ENCODE data around the gene B4GALNT2. TPM values are rescaled to one million over a fixed set of nuclear protein-coding genes. Genes with fewer than 3 reads are reported as not detected.

B4GALNT2 gene
- total and polyA plus RNA-seq, 2 of the 13 experiments (the other 11 are each of a cell fraction or from before 2014, with no cell fraction given), result not detected

DNA sequence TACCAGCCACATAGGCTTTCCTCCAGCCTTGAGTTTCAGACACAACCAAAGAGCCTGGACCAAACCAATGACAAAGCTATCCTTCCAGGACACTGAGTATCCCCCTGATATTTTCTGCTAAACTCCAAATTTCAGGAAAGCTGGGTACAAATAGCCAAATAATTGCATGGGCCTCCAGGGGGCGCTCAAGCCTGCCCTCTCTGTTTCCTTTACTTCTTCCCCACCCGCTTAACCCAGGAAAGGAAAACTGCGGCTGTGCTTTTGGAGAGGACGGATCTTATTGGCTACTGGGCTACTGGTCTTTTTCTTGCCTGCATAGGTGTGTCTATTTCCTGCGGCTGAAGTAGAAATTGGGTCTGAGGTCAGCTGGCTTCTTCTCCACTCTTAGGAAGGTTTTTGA lies 47.7 kb downstream of the B4GALNT2 start (continued):
- TF ChIP-seq SMC3 (IDR thresholded peaks at IDR 0.05; ENCODE audit: low read length) (peak; percentile 69), SAP130 (CRISPR knock-in tag; IDR thresholded peaks at IDR 0.05; ENCODE audit: low read depth) (0 out of 2 replicates have a peak, but pooled peaks have one; percentile 14), TBX2 (CRISPR knock-in tag; IDR thresholded peaks at IDR 0.05; ENCODE audit: borderline replicate concordance) (peak; percentile 36; the same call in 1 of the 2 replicates), FLYWCH1 (CRISPR knock-in tag; IDR thresholded peaks at IDR 0.05) (no peak), ZMYM2 (CRISPR knock-in tag; IDR thresholded peaks at IDR 0.05) (no peak), HOXA7 (CRISPR knock-in tag; IDR thresholded peaks at IDR 0.05) (no peak), TP53 (CRISPR knock-in tag; conservative IDR thresholded peaks at IDR 0.05) (no peak), ZNF383 (CRISPR knock-in tag; IDR thresholded peaks at IDR 0.05; ENCODE audit: borderline replicate concordance) (no peak), ZNF234 (CRISPR knock-in tag; conservative IDR thresholded peaks at IDR 0.05) (no peak), ZNF713 (CRISPR knock-in tag; IDR thresholded peaks at IDR 0.05) (no peak), SNAI1 (CRISPR knock-in tag; IDR thresholded peaks at IDR 0.05; ENCODE audit: borderline replicate concordance) (no peak), HDAC1 (CRISPR knock-in tag; IDR thresholded peaks at IDR 0.05) (no peak), XRCC5 (optimal IDR thresholded peaks at IDR 0.05; ENCODE audit: low read length) (peak; percentile 75), SALL1 (CRISPR knock-in tag; IDR thresholded peaks at IDR 0.05) (no peak), GABPA (IDR thresholded peaks at IDR 0.05; ENCODE audit: low read depth, low read length) (no peak), GABPA (CRISPR knock-in tag; IDR thresholded peaks at IDR 0.05; ENCODE audit: low read depth) (peak; percentile 37; the same call in 1 of the 2 replicates), ZNF543 (CRISPR knock-in tag; IDR thresholded peaks at IDR 0.05) (no peak), ZNF557 (CRISPR knock-in tag; IDR thresholded peaks at IDR 0.05) (0 out of 2 replicates have a peak, but pooled peaks have one; percentile 56), FOXP1 (IDR thresholded peaks at IDR 0.05) (no peak), FOXP1 (CRISPR knock-in tag; IDR thresholded peaks at IDR 0.05) (no peak), RFX3 (CRISPR knock-in tag; IDR thresholded peaks at IDR 0.05) (no peak), MBNL3 (CRISPR knock-in tag; conservative IDR thresholded peaks at IDR 0.05) (no peak), ZNF136 (CRISPR knock-in tag; IDR thresholded peaks at IDR 0.05; ENCODE audit: low read depth) (no peak), HNRNPH1 (optimal IDR thresholded peaks at IDR 0.05; ENCODE audit: low read depth, low read length) (no peak), ZNF446 (CRISPR knock-in tag; IDR thresholded peaks at IDR 0.05) (no peak), RAD21 (CRISPR knock-in tag; IDR thresholded peaks at IDR 0.05) (peak; percentile 56; the same call in 1 of the 2 replicates), NCOA1 (CRISPR knock-in tag; IDR thresholded peaks at IDR 0.05) (no peak), GABPB1 (CRISPR knock-in tag; IDR thresholded peaks at IDR 0.05) (peak; percentile 19; the same call in 1 of the 2 replicates)
- TF ChIP-seq, protein P1, sequence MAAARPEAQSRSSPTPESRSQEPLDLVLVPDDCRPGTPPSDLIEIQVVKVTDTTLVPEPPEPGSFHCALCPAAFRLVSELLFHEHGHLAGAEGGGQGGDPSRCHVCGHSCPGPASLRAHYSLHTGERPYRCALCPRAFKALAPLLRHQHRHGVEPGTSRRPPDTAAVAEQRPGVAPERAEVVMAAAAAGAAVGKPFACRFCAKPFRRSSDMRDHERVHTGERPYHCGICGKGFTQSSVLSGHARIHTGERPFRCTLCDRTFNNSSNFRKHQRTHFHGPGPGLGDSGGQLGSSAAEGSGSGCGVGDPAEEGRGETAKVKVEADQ (CRISPR knock-in tag; IDR thresholded peaks at IDR 0.05; ENCODE audit: borderline replicate concordance), result no peak
- TF ChIP-seq, protein P2, sequence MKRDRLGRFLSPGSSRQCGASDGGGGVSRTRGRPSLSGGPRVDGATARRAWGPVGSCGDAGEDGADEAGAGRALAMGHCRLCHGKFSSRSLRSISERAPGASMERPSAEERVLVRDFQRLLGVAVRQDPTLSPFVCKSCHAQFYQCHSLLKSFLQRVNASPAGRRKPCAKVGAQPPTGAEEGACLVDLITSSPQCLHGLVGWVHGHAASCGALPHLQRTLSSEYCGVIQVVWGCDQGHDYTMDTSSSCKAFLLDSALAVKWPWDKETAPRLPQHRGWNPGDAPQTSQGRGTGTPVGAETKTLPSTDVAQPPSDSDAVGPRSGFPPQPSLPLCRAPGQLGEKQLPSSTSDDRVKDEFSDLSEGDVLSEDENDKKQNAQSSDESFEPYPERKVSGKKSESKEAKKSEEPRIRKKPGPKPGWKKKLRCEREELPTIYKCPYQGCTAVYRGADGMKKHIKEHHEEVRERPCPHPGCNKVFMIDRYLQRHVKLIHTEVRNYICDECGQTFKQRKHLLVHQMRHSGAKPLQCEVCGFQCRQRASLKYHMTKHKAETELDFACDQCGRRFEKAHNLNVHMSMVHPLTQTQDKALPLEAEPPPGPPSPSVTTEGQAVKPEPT (CRISPR knock-in tag; IDR thresholded peaks at IDR 0.05; ENCODE audit: low read depth), result peak; percentile 26; the same call in 1 of the 2 replicates
- TF ChIP-seq, protein P3, sequence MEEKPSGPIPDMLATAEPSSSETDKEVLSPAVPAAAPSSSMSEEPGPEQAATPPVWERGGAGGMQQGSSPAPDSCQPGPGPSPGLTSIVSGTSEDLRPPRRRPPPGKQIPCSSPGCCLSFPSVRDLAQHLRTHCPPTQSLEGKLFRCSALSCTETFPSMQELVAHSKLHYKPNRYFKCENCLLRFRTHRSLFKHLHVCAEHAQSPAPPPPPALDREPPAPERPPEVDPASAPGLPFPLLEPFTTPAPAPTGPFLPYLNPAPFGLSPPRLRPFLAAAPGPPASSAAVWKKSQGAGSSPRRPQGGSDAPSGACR (CRISPR knock-in tag; IDR thresholded peaks at IDR 0.05), result no peak
- TF ChIP-seq, protein P4, sequence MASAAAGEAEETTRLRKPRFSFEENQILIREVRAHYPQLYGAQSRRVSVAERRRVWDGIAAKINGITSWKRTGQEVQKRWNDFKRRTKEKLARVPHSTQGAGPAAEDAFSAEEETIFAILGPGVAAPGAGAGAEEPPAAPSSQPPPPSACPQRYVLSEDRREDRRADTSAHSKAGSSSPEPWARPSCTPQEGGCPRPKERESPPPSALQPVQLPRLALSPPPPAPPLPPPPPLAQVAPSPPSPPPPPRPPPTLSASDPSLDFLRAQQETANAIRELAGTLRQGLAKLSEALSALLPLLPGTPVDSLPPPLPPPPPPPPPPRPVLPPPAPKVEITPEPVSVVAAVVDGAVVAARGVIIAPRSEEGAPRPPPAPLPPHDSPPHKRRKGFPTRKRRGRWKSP (CRISPR knock-in tag; IDR thresholded peaks at IDR 0.05), result 0 out of 2 replicates have a peak, but pooled peaks have one; percentile 38
